Measurements from ENCODE around the gene ZNF813. TPM values are rescaled to one million over a fixed set of nuclear protein-coding genes. Genes with fewer than 3 reads are reported as not detected.

ZNF813 gene
- total RNA-seq, 1 experiment from 2014 or later: not detected

Other genes with a start within 250 kb of the ZNF813 start
- not detected in 2 replicates for gene ZNF677, start 212.9 kb upstream of the ZNF813 start, total RNA-seq (2014; rRNA removed; shearing (Covaris generic))
- gene VN1R2, start 209.4 kb upstream of the ZNF813 start, total RNA-seq (2014; rRNA removed; shearing (Covaris generic)): not detected in 2 replicates
- not detected in 2 replicates for gene VN1R4, start 200.0 kb upstream of the ZNF813 start, total RNA-seq (2014; rRNA removed; shearing (Covaris generic))
- 7.4 and 8.8 TPM in 2 replicates for gene ZNF845, start 134.0 kb upstream of the ZNF813 start, total RNA-seq (2014; rRNA removed; shearing (Covaris generic))
- gene ZNF525, start 102.0 kb upstream of the ZNF813 start, total RNA-seq (2014; rRNA removed; shearing (Covaris generic)): 0.06 and 1.4 TPM in 2 replicates
- 8.6 and 10.7 TPM in 2 replicates for gene ZNF765, start 72.6 kb upstream of the ZNF813 start, total RNA-seq (2014; rRNA removed; shearing (Covaris generic))
- 7.5 and 10.5 TPM in 2 replicates for gene ZNF761, start 35.7 kb upstream of the ZNF813 start, total RNA-seq (2014; rRNA removed; shearing (Covaris generic))
- 0.07 TPM in 1 of 2 replicates, not detected in the other for gene ZNF331, start 70.4 kb downstream of the ZNF813 start, total RNA-seq (2014; rRNA removed; shearing (Covaris generic))
- not detected in 2 replicates for gene DPRX, start 164.3 kb downstream of the ZNF813 start, total RNA-seq (2014; rRNA removed; shearing (Covaris generic))

All from NCI-H460 (cell line).